ENCODE data around the gene MYLK.

GRCh38 chr3:123706871-123707270 is 177.3 kb downstream of the MYLK start:
- TF ChIP-seq CTCF (IDR thresholded peaks at IDR 0.05; ENCODE audit: low read length) (no peak), EZH2 (IDR thresholded peaks at IDR 0.05; ENCODE audit: borderline replicate concordance, low read length) (no peak)

All from OCI-LY1 (cell line).